PC-9 (cell line): ENCODE measurements around the gene ADAM17.

Source experiments
- CTCF ChIP-seq: fragments of 200-600 bp; sonication (generic); conservative IDR thresholded peaks from 2 replicates; pipeline ENCODE4 v1.6.1; 2017; ENCODE audit warnings: mixed run types, antibody characterized with exemption, mild to moderate bottlenecking, moderate library complexity
- EZH2 ChIP-seq: fragments of 200-600 bp; sonication (generic); IDR thresholded peaks from 2 replicates; pipeline ENCODE4 v1.8.0; 2017; ENCODE audit warnings: antibody characterized with exemption, low read depth

- TF ChIP-seq CTCF, result no peak
- no peak for TF ChIP-seq EZH2
Measured at GRCh38 chr2:9492927-9493326, 62.7 kb downstream of the ADAM17 start.
